Loucy (cell line): ENCODE measurements around the gene EDIL3.
"Not testable (repeated sequence)": the region's sequence is repeated elsewhere in the genome, so short reads cannot be mapped to it uniquely, and the experiment has no call there.

ENCODE experiments used
- EZH2phosphoT487 ChIP-seq: fragments of 200-600 bp; IDR thresholded peaks from 2 replicates; pipeline ENCODE4 v1.6.1; 2018; ENCODE audit warnings: antibody characterized with exemption, mild to moderate bottlenecking, moderate library complexity, borderline replicate concordance
- TF ChIP-seq, protein P1 (sequence below): fragments of 200-600 bp; sonication (generic); conservative IDR thresholded peaks from 2 replicates; pipeline ENCODE4 v1.5.1; 2014; ENCODE audit warnings: mild to moderate bottlenecking, antibody characterized with exemption, low read length

DNA sequence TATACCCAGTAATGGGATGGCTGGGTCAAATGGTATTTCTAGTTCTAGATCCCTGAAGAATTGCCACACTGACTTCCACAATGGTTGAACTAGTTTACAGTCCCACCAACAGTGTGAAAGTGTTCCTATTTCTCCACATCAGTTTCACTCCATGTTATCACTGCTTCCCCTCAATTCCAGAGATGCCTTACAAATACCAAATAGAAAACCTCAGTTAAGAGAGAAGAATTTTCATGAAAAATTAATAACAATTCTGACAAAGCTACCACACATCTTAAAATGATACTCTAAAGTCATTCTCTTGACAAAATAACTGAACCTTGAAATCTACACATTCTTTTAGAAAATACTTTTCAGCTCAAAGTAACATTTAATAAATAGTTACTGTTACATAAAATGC is 74.8 kb downstream of the EDIL3 start:
- TF ChIP-seq, protein P1, sequence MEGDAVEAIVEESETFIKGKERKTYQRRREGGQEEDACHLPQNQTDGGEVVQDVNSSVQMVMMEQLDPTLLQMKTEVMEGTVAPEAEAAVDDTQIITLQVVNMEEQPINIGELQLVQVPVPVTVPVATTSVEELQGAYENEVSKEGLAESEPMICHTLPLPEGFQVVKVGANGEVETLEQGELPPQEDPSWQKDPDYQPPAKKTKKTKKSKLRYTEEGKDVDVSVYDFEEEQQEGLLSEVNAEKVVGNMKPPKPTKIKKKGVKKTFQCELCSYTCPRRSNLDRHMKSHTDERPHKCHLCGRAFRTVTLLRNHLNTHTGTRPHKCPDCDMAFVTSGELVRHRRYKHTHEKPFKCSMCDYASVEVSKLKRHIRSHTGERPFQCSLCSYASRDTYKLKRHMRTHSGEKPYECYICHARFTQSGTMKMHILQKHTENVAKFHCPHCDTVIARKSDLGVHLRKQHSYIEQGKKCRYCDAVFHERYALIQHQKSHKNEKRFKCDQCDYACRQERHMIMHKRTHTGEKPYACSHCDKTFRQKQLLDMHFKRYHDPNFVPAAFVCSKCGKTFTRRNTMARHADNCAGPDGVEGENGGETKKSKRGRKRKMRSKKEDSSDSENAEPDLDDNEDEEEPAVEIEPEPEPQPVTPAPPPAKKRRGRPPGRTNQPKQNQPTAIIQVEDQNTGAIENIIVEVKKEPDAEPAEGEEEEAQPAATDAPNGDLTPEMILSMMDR = not testable (repeated sequence)
- not testable (repeated sequence) for TF ChIP-seq EZH2phosphoT487
